Motor neuron (in vitro differentiated cells): ENCODE data around the gene MLN. TPM values are rescaled to one million over a fixed set of nuclear protein-coding genes. Genes with fewer than 3 reads are reported as not detected.

Source experiments
- ATAC-seq, 8 experiments: fragments of 200-7000 bp; cut with Tn5 transposase; replicated peaks in 6 of 8; 2 replicates each; pipeline ENCODE4 v1.8.0; 2021; ENCODE audit warnings: mild to moderate bottlenecking in 8 of 8, moderate library complexity in 8 of 8
- H3K27ac ChIP-seq, 2 donors: fragments of 250-450 bp; sonication (Bioruptor Pico); 2 replicates each; pipeline ENCODE4 v1.9.0; 2021; ENCODE audit warnings: antibody characterized with exemption in 2 of 2, mild to moderate bottlenecking in 2 of 2, moderate library complexity in 1 of 2
- H3K4me1 ChIP-seq, 2 donors: fragments of 250-450 bp; sonication (Bioruptor Pico); replicated peaks in 1 of 2; 2 replicates each; pipeline ENCODE4 v1.6.1; 2021; ENCODE audit warnings: antibody characterized with exemption in 2 of 2, mild to moderate bottlenecking in 2 of 2, moderate library complexity in 1 of 2
- H3K4me3 ChIP-seq, 5 donors: fragments of 250-450 bp; sonication (Bioruptor Pico); 2 replicates each; pipeline ENCODE4 v1.9.0; 2021; ENCODE audit warnings: antibody characterized with exemption in 5 of 5, mild to moderate bottlenecking in 5 of 5, moderate library complexity in 4 of 5
- WGBS, 10 experiments: fragments of 450-650 bp; shearing (Covaris generic); methylation state at CpG; one replicate each; pipeline ENCODE4 v1.0.0; 2022; 5-methylcytosine and 5-hydroxymethylcytosine counted together
- in situ Hi-C, 9 experiments: fragments of 400-800 bp; cut with MboI; loops; one replicate each; pipeline ENCODE4 v1.15.0; 2021; ENCODE audit warnings: low sequenced_read_pairs in 9 of 9, low pct_unique_long_range_greater_than_20kb in 2 of 9; ENCODE audit not compliant: unreplicated experiment in 9 of 9
- total RNA-seq, 8 experiments: library from RNA; unstranded; fragments of 300-600 nt; gene quantifications; 2 replicates each; pipeline versions ENCODE4 v1.2.3 to v1.2.4, GENCODE V29; 2022

The MLN gene
- total RNA-seq, 8 experiments from 2014 or later, result 0.38 to 0.96 TPM; not detected in 6

GRCh38 chr6:33778444-33779121, 25.2 kb downstream of the MLN start:
- peaks cover 25 to 64% of the 10 kb centered on the region in 2 donors for H3K4me1 ChIP-seq
- in situ Hi-C loops, result no loop called here
- 52 to 100% (median 81%) methylated on average over 1 to 9 of the region's 12 CpGs; no CpG with 5 or more reads in 1 of the 10 experiments for WGBS, 10 experiments
- no peak overlapping the region for H3K4me3 ChIP-seq
- ATAC-seq, result no peak
- peak overlapping the region in 1 of 2 donors; percentile 82 for H3K27ac ChIP-seq

GRCh38 chr6:33777398-33778388, 26.1 kb downstream of the MLN start:
- peak in 3 of 8 experiments; percentile 58 to 69 (median 65) for ATAC-seq
- H3K4me3 ChIP-seq, result no peak overlapping the region
- H3K4me1 ChIP-seq, result peaks cover 25 to 64% of the 10 kb centered on the region in 2 donors
- peak overlapping the region; percentile 49 to 82 for H3K27ac ChIP-seq
- in situ Hi-C loops, result no loop called here
- 51 to 100% (median 80%) methylated on average over 1 to 12 of the region's 25 CpGs; no CpG with 5 or more reads in 1 of the 10 experiments for WGBS, 10 experiments

- WGBS, 10 experiments, result 91 to 100% (median 96%) methylated on average over 1 to 5 of the region's 13 CpGs; no CpG with 5 or more reads in 6 of the 10 experiments
- peak overlapping the region in 1 of 2 donors; percentile 82 for H3K27ac ChIP-seq
- no peak for ATAC-seq
- in situ Hi-C loops, result no loop called here
- peaks cover 24 to 62% of the 10 kb centered on the region in 2 donors for H3K4me1 ChIP-seq
- H3K4me3 ChIP-seq, result no peak overlapping the region
Observed at GRCh38 chr6:33776764-33777163, 27.0 kb downstream of the MLN start.

- no peak for ATAC-seq
- Histone ChIP-seq H3K27ac (no peak overlapping the region), H3K4me1 (peaks cover 22 to 61% of the 10 kb centered on the region in 2 donors), H3K4me3 (no peak overlapping the region)
- in situ Hi-C loops, result no loop called here
- WGBS, 10 experiments, result 80 to 100% (median 100%) methylated on average over 1 to 4 of the region's 4 CpGs; no CpG with 5 or more reads in 4 of the 10 experiments
Observed at GRCh38 chr6:33776186-33776585, 27.6 kb downstream of the MLN start.

- no peak for ATAC-seq
- Histone ChIP-seq H3K4me1 (peaks cover 30 to 61% of the 10 kb centered on the region in 2 donors), H3K27ac (no peak overlapping the region), H3K4me3 (no peak overlapping the region)
- 100% methylated on average over 1 to 3 of the region's 3 CpGs; no CpG with 5 or more reads in 4 of the 10 experiments for WGBS, 10 experiments
- in situ Hi-C loops, result loop anchor here in 5 of 9 experiments (25.0 kb wide), 2 partner anchors 363 to 388 kb away; partner anchors contain the start of gene GRM4 (in 3 of the 5)
Observed at GRCh38 chr6:33774774-33775173, 29.0 kb downstream of the MLN start.

GRCh38 chr6:33772902-33773472, 30.8 kb downstream of the MLN start:
- ATAC-seq, result no peak
- WGBS, 10 experiments, result 50 to 100% methylated on average over 1 of the region's 6 CpGs; no CpG with 5 or more reads in 8 of the 10 experiments
- no peak overlapping the region for H3K4me3 ChIP-seq
- peaks cover 31 to 57% of the 10 kb centered on the region in 2 donors for H3K4me1 ChIP-seq
- in situ Hi-C loops, result loop anchor here in 5 of 9 experiments (25.0 kb wide), 2 partner anchors 364 to 389 kb away; partner anchors contain the start of gene GRM4 (in 3 of the 5)
- H3K27ac ChIP-seq, result no peak overlapping the region

- Histone ChIP-seq H3K4me1 (peaks cover 31 to 50% of the 10 kb centered on the region in 2 donors), H3K27ac (no peak overlapping the region), H3K4me3 (no peak overlapping the region)
- peak in 1 of 8 experiments; percentile 10 for ATAC-seq
- 10 to 100% (median 72%) methylated on average over 1 to 6 of the region's 24 CpGs; no CpG with 5 or more reads in 2 of the 10 experiments for WGBS, 10 experiments
- in situ Hi-C loops, result loop anchor here in 5 of 9 experiments (25.0 kb wide), 2 partner anchors 365 to 390 kb away; partner anchors contain the start of gene GRM4 (in 3 of the 5)
Observed at GRCh38 chr6:33772082-33772830, 31.5 kb downstream of the MLN start.

GRCh38 chr6:33771146-33772081, 32.4 kb downstream of the MLN start:
- no peak overlapping the region for H3K4me3 ChIP-seq
- in situ Hi-C loops, result loop anchor here in 5 of 9 experiments (25.0 kb wide), 2 partner anchors 366 to 391 kb away; partner anchors contain the start of gene GRM4 (in 3 of the 5)
- peak; percentile 70 to 84 (median 81) for ATAC-seq
- WGBS, 10 experiments, result 0 to 40% (median 13%) methylated on average over 1 to 17 of the region's 47 CpGs; no CpG with 5 or more reads in 3 of the 10 experiments
- peaks cover 31 to 42% of the 10 kb centered on the region in 2 donors for H3K4me1 ChIP-seq
- H3K27ac ChIP-seq, result no peak overlapping the region

GRCh38 chr6:33770833-33771145, 33.0 kb downstream of the MLN start:
- peaks cover 31 to 40% of the 10 kb centered on the region in 2 donors for H3K4me1 ChIP-seq
- WGBS, 10 experiments, result 0 to 75% (median 70%) methylated on average over 1 to 2 of the region's 3 CpGs; no CpG with 5 or more reads in 5 of the 10 experiments
- no peak for ATAC-seq
- in situ Hi-C loops, result loop anchor here in 5 of 9 experiments (25.0 kb wide), 2 partner anchors 367 to 392 kb away; partner anchors contain the start of gene GRM4 (in 3 of the 5)
- no peak overlapping the region for H3K4me3 ChIP-seq
- H3K27ac ChIP-seq, result no peak overlapping the region

- peak overlapping the region; percentile 13 to 19 for H3K27ac ChIP-seq
- H3K4me1 ChIP-seq, result peaks cover 31 to 40% of the 10 kb centered on the region in 2 donors
- peak in 1 of 8 experiments; percentile 6 for ATAC-seq
- in situ Hi-C loops, result loop anchor here in 5 of 9 experiments (25.0 kb wide), 2 partner anchors 367 to 392 kb away; partner anchors contain the start of gene GRM4 (in 3 of the 5)
- WGBS, 10 experiments, result 18 to 100% (median 40%) methylated on average over 1 to 9 of the region's 14 CpGs; no CpG with 5 or more reads in 1 of the 10 experiments
- H3K4me3 ChIP-seq, result no peak overlapping the region
Observed at GRCh38 chr6:33770124-33770832, 33.5 kb downstream of the MLN start.
